Common myeloid progenitor, CD34-positive (primary cell): ENCODE measurements around the gene SPPL2C.

Source experiments
- CTCF ChIA-PET: fragments of 350-600 bp; sonication (Branson Sonifier 250); formaldehyde crosslinking; loops from one replicate; lab custom pipeline; 2021; ENCODE audit warnings: antibody characterized with exemption; lab: Charles Lee
- POLR2A ChIA-PET: fragments of 350-600 bp; sonication (Branson Sonifier 250); formaldehyde crosslinking; loops from one replicate; lab custom pipeline; 2021; ENCODE audit warnings: antibody characterized with exemption; lab: Charles Lee
- DNase-seq, 3 donors: peaks; one replicate each; pipeline versions ENCODE4 v3.0.0 to v3.0.0-alpha.2; 2013
- H3K27ac ChIP-seq, 2 experiments: 1 replicate in 1 of 2; 2 replicates in 1 of 2; pipeline ENCODE4 v1.7.0; 2013; ENCODE audit warnings: inconsistent platforms in 2 of 2, low read length in 2 of 2, mild to moderate bottlenecking in 2 of 2, low read depth in 1 of 2, moderate library complexity in 1 of 2; ENCODE audit not compliant: severe bottlenecking in 2 of 2, insufficient read depth in 1 of 2, poor library complexity in 1 of 2
- H3K27me3 ChIP-seq, 5 experiments: replicated peaks in 2 of 5; 1 replicate in 3 of 5; 2 replicates in 2 of 5; pipeline versions ENCODE4 v1.6.1 to v1.7.0; 2013; ENCODE audit warnings: low read length in 4 of 5, mild to moderate bottlenecking in 2 of 5, moderate library complexity in 2 of 5, inconsistent platforms in 1 of 5; ENCODE audit not compliant: insufficient read depth in 5 of 5, control insufficient read depth in 4 of 5
- H3K36me3 ChIP-seq, 4 experiments: 1 replicate in 2 of 4; 2 replicates in 2 of 4; pipeline versions ENCODE4 v1.6.1 to v1.7.0; 2013; ENCODE audit warnings: low read length in 3 of 4, control low read depth in 1 of 4, mild to moderate bottlenecking in 1 of 4; ENCODE audit not compliant: control insufficient read depth in 4 of 4, insufficient read depth in 4 of 4
- H3K4me1 ChIP-seq, 4 experiments: 1 replicate in 3 of 4; 2 replicates in 1 of 4; pipeline versions ENCODE4 v1.6.1 to v1.7.1; 2013; ENCODE audit warnings: low read length in 3 of 4, mild to moderate bottlenecking in 3 of 4, control low read depth in 1 of 4, inconsistent platforms in 1 of 4, moderate library complexity in 1 of 4; ENCODE audit not compliant: control insufficient read depth in 4 of 4, insufficient read depth in 4 of 4; ENCODE audit errors: control extremely low read depth in 1 of 4
- H3K4me3 ChIP-seq, 7 experiments: 1 replicate in 4 of 7; 2 replicates in 3 of 7; pipeline versions ENCODE4 v1.5.1 to v1.7.0; 2013; ENCODE audit warnings: mild to moderate bottlenecking in 7 of 7, low read length in 6 of 7, moderate library complexity in 6 of 7, inconsistent platforms in 2 of 7, low read depth in 2 of 7, control low read depth in 1 of 7; ENCODE audit not compliant: insufficient read depth in 4 of 7, control insufficient read depth in 1 of 7; ENCODE audit errors: extremely low read depth in 1 of 7
- H3K9me3 ChIP-seq, 5 experiments: 1 replicate in 4 of 5; 2 replicates in 1 of 5; pipeline versions ENCODE4 v1.6.1 to v1.7.1; 2013; ENCODE audit warnings: low read length in 4 of 5, mild to moderate bottlenecking in 2 of 5, inconsistent platforms in 1 of 5, low read depth in 1 of 5, moderate library complexity in 1 of 5; ENCODE audit not compliant: control insufficient read depth in 4 of 5, insufficient read depth in 2 of 5; ENCODE audit errors: control extremely low read depth in 1 of 5
- WGBS: methylation state at CpG from one replicate; pipeline ENCODE4 v1.1.5; 2013; ENCODE audit not compliant: insufficient coverage; 5-methylcytosine and 5-hydroxymethylcytosine counted together

SPPL2C gene

DNA sequence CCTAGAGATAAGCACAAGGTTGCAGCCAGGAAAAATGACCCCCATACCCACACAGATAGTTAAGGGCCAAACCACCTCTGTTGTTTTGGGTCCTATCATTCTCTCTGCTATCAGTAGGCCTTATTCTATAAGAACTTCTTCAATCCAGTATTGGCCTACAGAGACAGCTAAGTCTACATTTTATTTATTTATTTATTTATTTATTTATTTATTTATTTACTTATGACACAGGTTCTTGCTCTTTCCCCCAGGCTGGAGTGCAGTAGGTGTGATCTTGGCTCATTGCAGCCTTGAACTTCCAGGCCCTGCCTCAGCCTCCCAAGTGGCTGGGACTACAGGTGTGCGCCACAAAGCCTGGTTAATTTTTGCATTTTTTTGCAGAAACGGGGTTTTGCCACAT lies 42.2 kb downstream of the SPPL2C start:
- Histone ChIP-seq H3K4me3 (no peak overlapping the region), H3K27me3 (peaks cover 0 to 9% (median 2%) of the 10 kb centered on the region in 5 experiments), H3K36me3 (no peaks in the 10 kb centered on the region), H3K27ac (no peak overlapping the region), H3K4me1 (no peaks in the 10 kb centered on the region), H3K9me3 (peaks cover 0 to 2% (median 0%) of the 10 kb centered on the region in 5 experiments)
- ChIA-PET CTCF (no interaction called here), POLR2A (no interaction called here)
- 64% methylated on average over 2 of the region's 2 CpGs for WGBS
- DNase-seq: no peak

DNA sequence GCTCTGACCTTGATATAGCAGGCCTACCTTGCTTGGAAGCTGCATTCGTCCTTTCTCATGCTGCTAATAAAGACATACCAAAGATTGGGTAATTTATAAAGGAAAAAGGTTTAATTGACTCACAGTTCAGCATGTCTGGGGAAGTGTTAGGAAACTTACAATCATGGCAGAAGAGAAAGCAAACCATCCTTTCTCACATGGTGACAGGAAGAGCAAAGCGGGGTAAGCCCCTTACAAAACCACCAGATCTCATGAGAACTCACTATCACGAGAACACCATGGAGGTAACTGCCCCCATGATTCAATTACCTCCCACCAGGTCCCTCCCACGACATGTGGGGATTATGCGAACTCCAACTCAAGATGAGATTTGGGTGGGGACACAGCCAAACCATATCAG lies 43.7 kb downstream of the SPPL2C start:
- Histone ChIP-seq H3K4me3 (no peak overlapping the region), H3K9me3 (peaks cover 0 to 2% (median 0%) of the 10 kb centered on the region in 5 experiments), H3K4me1 (no peaks in the 10 kb centered on the region), H3K27ac (no peak overlapping the region), H3K36me3 (no peaks in the 10 kb centered on the region), H3K27me3 (peaks cover 0 to 15% (median 3%) of the 10 kb centered on the region in 5 experiments)
- no CpG with 5 or more reads among the region's 5 CpGs for WGBS
- DNase-seq: no peak
- POLR2A ChIA-PET: interaction anchor here (0.6 kb wide), 1 partner anchor 61 kb away, joined by 3 read pairs; no protein-coding TSS in a partner anchor
- CTCF ChIA-PET: no interaction called here

DNA sequence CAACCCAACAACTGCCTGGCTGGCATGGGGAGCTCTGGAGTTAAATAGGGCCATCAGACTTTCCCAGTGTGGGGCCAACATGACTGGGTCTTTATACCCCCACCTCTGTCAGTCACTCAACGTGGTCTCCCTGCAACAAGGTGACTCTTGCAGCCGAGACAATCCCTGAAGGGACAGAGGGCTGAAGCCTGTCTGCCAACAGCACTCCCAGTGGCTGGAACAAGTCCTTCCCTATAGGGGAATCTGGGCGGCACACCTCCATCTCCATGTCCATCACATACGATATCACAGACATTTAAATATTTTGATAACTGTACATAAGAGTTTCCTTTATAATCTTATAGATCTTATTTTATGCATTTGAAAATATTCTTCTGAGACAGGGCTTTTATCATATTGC lies 44.9 kb downstream of the SPPL2C start:
- no peak for DNase-seq
- Histone ChIP-seq H3K27ac (no peak overlapping the region), H3K9me3 (peaks cover 0 to under 1% (median 0%) of the 10 kb centered on the region in 5 experiments), H3K4me1 (peaks cover 0 to 9% (median 6%) of the 10 kb centered on the region in 4 experiments), H3K36me3 (no peaks in the 10 kb centered on the region), H3K4me3 (no peak overlapping the region), H3K27me3 (peaks cover 0 to 15% (median 3%) of the 10 kb centered on the region in 5 experiments)
- WGBS: 0% methylated on average over 2 of the region's 4 CpGs
- ChIA-PET POLR2A (no interaction called here), CTCF (interaction anchor here (1.2 kb wide), 1 partner anchor 14 kb away, joined by 4 read pairs; no protein-coding TSS in a partner anchor)

DNA sequence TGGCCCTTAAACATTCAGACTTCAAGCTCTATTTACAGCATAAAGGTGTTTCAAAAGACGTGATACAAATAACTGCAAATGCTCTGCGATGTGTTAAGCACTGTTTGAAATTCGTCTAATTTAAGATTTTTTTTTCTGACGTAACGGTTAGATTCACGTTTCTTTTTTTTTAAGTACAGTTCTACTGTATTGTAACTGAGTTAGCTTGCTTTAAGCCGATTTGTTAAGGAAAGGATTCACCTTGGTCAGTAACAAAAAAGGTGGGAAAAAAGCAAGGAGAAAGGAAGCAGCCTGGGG lies 49.0 kb downstream of the SPPL2C start:
- no peaks in the 10 kb centered on the region for H3K36me3 ChIP-seq
- peak in 1 of 3 donors; percentile 9 for DNase-seq
- H3K4me3 ChIP-seq: peak overlapping the region; percentile 11 to 81 (median 60)
- CTCF ChIA-PET: interaction anchor here (0.6 to 1.2 kb wide), 5 partner anchors 11 to 128 kb away, joined by 3 to 8 read pairs (median 4); no protein-coding TSS in a partner anchor
- H3K4me1 ChIP-seq: peaks cover 0 to 38% (median 27%) of the 10 kb centered on the region in 4 experiments
- H3K27ac ChIP-seq: no peak overlapping the region
- H3K9me3 ChIP-seq: no peaks in the 10 kb centered on the region
- POLR2A ChIA-PET: interaction anchor here (0.6 to 0.7 kb wide), 2 partner anchors 35 to 148 kb away, joined by 3 to 8 read pairs; no protein-coding TSS in a partner anchor
- H3K27me3 ChIP-seq: peaks cover 6 to 56% (median 31%) of the 10 kb centered on the region in 5 experiments
- WGBS: 77% methylated on average over 3 of the region's 7 CpGs

DNA sequence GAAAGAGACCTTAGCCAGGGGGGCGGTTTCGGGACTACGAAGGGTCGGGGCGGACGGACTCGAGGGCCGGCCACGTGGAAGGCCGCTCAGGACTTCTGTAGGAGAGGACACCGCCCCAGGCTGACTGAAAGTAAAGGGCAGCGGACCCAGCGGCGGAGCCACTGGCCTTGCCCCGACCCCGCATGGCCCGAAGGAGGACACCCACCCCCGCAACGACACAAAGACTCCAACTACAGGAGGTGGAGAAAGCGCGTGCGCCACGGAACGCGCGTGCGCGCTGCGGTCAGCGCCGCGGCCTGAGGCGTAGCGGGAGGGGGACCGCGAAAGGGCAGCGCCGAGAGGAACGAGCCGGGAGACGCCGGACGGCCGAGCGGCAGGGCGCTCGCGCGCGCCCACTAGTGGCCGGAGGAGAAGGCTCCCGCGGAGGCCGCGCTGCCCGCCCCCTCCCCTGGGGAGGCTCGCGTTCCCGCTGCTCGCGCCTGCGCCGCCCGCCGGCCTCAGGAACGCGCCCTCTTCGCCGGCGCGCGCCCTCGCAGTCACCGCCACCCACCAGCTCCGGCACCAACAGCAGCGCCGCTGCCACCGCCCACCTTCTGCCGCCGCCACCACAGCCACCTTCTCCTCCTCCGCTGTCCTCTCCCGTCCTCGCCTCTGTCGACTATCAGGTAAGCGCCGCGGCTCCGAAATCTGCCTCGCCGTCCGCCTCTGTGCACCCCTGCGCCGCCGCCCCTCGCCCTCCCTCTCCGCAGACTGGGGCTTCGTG lies 49.5 kb downstream of the SPPL2C start, which contains the start of gene MAPT:
Gene MAPT, plus strand, starts transcription at position 533 of the 763 bp plus-strand sequence. CDS start 67,784 bp downstream, outside the sequence.
- ChIA-PET CTCF (interaction anchor here (1.0 to 1.2 kb wide), 4 partner anchors 12 to 128 kb away, joined by 3 to 8 read pairs (median 4); no protein-coding TSS in a partner anchor), POLR2A (interaction anchor here (0.6 kb wide), 1 partner anchor 147 kb away, joined by 3 read pairs; no protein-coding TSS in a partner anchor)
- Histone ChIP-seq H3K36me3 (no peaks in the 10 kb centered on the region), H3K27me3 (peaks cover 6 to 61% (median 33%) of the 10 kb centered on the region in 5 experiments), H3K4me3 (peak within 1 kb of the TSS; percentile 50 to 81 (median 63)), H3K9me3 (no peaks in the 10 kb centered on the region), H3K4me1 (peaks cover 0 to 38% (median 27%) of the 10 kb centered on the region in 4 experiments), H3K27ac (no peak within 1 kb of the TSS)
- DNase-seq: peak; percentile 84 to 89 (median 89)
- WGBS: 2% methylated on average over 65 of the region's 97 CpGs

DNA sequence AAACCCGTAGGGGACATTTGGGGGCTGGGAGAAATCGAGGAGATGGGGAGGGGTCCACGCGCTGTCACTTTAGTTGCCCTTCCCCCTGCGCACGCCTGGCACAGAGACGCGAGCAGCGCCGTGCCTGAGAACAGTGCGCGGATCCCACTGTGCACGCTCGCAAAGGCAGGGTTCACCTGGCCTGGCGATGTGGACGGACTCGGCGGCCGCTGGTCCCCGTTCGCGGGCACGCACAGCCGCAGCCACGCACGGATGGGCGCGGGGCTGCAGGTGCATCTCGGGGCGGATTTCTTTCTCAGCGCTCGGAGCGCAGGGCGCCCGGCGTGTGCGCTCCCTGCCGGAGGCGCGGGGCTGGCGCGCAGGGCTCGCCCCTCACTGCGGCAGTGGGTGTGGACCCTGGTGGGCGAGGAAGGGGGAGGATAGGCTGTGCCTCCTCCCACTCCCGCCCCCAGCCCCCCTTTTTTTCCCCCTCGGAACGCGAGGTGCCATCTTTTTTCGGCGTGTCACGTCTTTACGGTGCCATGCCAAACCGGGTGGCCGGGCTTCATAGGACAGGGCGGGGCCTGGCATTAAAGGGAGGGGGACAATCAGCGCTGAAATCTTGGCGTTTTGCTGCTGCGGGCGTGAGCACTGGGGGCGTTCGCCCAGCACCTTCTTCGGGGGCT lies 50.8 kb downstream of the SPPL2C start:
- Histone ChIP-seq H3K27me3 (peaks cover 4 to 74% (median 40%) of the 10 kb centered on the region in 5 experiments), H3K9me3 (peaks cover 0 to 2% (median 0%) of the 10 kb centered on the region in 5 experiments), H3K27ac (no peak overlapping the region), H3K4me1 (peaks cover 0 to 38% (median 27%) of the 10 kb centered on the region in 4 experiments), H3K36me3 (no peaks in the 10 kb centered on the region), H3K4me3 (peak overlapping the region; percentile 19 to 81 (median 63))
- ChIA-PET POLR2A (no interaction called here), CTCF (no interaction called here)
- under 1% methylated on average over 41 of the region's 63 CpGs for WGBS
- DNase-seq: peak; percentile 44 to 68 (median 62)
